NCI-H1694 treated with DMSO at 0.1 percent for 48 hours (cell line): ENCODE results near the gene KAZALD1.
A peak's percentile ranks its signal among the peaks of the same experiment; 100 is the strongest.

Experiments used
- DNase-seq: peaks from one replicate; lab custom pipeline; 2025; lab: John Stamatoyannopoulos, UW

The KAZALD1 gene

DNA sequence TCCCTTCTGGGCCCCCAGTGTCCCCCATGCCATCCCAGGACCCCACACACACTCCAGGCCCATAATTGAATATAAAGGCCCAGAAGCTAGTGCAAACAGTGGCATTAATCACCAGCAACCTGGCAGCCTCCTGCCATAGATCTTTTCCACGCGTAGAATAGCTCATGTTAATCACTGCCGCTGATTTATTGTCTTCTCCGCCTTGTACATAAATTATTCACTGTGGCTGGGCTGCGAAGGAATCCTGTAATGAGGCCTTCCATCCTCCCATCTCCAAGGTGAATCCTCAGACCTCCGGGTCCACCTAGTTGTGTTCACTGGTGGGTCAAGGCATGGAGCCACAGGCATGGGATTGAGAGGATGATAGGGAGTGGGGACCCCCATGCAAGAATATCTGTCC is 33.2 kb downstream of the KAZALD1 start:
- DNase-seq, result no peak

DNA sequence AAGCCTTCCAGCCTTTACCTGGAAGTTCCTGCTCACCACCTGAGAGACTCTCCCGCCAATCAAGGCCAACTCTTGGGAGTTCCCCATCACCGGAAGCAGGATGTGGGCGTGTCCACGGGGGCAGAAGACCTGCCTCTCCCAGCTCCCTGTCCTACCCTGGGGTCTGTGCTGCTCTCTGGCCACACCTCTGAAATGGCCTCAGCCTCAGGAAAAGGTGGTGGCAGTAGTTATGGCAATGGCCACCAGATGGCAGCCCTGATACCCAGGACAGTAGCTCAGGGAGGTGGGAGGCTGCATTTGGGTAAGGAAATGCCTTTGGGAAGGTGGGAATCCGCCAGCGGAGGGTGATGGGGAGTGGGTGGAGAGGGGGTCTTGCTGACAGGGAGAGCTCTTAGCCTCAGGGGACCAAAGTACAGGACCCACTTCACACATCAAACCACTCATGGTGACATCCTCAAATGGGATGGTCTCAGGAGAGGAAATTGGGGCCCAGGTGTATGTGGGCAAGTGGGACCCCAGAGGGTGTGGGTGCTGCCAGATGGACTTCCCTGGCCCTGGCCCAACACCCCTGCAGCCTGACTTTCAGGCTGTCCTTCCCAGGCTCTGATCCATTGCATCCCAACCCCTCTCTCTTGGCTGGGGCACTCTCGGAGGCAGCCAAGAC is 33.9 kb downstream of the KAZALD1 start:
- DNase-seq, result peak; percentile 65

DNA sequence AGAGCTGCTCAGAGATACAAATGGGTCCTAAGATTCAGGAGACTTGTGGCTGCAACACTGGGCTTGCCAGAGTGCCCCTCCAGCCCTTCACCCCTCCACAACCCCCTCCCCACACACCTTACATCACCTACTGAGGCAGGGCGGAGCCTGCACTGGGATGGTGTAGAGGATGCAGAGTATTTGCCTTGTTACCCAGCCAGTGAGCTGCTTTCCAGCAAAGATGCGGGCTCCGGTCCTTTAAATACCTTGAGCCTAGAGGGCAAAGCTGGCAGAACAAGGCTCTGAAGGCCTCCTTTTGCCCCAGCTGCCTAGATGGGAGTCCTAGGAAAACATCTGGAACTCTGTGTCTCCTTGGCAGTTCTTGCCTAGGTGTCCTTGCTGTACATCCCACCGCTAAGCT is 34.6 kb downstream of the KAZALD1 start:
- DNase-seq, result no peak

DNA sequence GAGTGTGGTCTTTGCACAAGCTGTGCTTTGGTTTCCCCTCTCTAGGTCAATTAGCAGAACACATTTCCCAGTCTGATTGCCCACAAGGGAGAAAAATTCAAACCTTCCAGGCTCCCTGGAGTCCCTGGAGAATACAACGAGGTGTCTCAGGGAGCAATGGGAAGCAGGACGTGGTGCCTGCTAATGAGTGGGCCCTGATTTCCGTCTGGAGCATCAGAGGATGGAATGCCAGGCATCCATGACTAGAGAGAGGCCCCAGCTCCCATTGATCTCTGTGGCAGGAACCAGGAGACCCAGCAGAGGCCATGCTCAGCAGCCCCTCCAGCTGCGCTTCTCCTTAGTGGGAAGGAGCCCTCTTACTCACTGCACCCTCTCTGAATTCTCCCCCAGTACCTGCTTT is 36.1 kb downstream of the KAZALD1 start:
- DNase-seq, result no peak

DNA sequence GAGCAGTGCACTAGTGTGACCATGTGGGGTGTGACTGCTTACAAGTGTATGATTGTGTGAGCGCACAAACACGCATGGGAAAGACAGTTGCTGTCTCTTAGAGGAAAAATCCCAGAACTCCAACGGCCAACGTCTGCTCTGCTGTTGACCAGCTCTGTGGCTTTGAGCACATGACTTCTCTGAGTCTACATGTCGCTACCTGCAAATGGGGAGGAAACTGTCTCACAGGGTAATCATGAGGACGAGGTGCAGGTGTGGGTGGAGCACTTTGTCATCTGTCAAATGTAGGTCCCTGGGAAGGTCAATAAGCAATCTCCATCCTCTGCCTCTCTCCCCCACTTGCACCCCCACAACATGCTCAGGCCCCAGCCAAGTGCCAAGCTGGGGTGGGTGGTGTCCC is 38.1 kb downstream of the KAZALD1 start:
- DNase-seq, result no peak

DNA sequence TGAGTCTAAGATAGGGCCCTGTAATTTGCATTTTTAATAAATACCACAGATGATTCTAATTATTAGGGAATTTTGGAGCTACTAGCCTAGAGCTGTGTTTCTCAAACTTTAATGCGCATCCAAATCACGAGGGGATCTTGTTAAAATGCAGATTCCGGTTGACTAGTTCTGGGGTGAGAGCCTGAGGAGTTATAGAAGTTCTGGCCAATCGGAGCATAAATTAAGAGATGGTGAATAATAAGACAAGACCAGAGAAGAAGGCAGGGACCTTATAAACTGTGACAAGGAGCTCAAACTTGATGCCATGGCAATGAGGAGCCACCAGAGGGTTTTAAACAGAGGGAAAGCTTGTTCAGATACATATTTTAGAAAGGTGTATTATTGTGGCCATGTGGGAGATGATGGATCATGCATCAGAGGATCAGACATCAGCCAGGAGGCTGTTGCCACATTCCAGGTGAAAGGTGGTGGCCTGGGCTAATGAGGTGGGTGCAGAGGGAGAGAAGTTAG is 39.6 kb downstream of the KAZALD1 start:
- no peak for DNase-seq

DNA sequence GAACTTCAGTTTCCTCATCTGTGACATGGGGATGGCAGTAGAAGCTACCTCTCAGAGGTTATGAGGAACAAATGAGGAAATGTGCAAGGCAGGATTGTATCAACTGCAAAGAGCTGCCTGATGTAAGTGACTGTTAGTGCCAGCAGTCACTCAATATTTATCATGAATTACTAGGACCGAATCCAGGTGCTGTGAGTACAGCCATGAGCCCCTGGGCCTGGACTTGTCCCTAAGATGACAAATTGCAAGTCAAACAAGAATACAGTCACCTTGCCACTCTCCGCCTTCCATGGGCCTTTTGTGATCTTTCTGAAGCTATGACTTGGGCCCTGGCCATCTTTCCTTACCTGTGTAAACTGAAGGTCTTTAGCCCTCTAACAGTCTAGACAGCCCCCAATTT is 41.6 kb downstream of the KAZALD1 start:
- DNase-seq, result no peak

DNA sequence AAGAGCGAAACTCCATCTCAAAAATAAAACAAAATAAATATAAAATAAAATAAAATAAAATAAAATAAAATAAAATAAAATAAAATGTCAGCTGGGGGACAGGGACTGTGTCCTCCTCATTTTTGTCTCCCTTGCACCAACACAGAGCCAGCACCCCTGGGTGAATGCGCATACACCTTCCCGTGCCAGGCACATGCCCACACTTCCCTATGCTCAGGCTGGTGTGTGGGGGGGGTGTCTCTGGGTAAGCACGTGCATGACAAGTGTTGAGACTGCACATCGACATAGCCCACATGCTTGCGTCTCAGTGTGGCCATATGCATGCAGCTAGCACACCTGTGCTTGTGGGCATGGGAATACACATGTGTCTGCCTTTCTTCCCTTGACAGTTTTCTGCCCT is 44.6 kb downstream of the KAZALD1 start:
- no peak for DNase-seq

DNA sequence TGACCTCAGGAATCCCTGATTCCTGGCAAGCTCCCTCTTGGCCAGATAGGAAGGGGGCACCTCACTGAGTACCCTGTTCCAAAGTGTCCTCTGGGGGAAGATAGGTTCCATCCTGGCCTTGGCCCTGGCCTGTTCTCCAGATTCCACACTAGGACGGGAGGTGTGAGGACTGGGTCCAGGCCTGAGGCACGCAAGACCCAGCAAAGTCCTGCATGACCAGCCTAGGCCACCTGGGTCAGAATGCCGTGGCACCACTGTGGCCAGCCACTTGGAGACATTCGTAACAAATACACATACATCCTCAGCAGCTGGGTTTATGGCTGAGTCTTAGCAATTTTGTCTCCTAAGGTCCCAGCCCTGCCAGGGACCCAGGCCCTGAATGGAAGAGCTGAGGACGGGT is 46.0 kb downstream of the KAZALD1 start:
- no peak for DNase-seq

DNA sequence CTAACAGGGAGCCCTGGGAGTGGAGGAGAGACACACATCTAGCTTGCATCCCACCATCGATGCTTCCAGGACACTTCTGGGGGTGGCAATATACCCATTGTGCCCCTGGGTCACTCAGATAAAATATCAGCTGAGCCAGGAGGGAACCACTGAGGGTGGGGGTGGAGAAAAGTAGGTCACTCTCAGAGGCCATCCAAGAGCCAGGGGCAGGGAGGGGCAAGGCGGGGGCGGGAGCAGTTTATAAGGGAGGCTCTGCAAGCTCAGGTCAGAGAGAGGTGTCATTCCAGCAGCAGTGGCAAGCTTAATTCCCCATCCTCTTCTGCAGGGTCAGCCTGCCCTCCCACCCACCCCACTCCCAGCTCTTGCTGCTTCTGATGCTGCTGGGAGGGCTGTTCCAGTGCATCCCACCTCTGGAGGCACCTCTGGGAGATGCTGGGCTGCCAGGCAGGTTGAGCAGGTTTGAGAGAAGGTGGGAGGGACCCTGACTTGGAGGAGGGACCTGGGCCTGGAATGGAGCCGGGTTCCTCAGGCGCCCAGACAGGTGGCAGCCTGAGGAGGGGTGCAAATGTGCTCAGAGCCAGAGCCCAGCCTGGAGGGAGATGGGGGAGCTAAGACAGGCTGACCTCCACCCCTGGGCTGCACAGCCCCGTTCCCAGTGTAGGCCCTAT is 49.2 kb downstream of the KAZALD1 start:
- no peak for DNase-seq

DNA sequence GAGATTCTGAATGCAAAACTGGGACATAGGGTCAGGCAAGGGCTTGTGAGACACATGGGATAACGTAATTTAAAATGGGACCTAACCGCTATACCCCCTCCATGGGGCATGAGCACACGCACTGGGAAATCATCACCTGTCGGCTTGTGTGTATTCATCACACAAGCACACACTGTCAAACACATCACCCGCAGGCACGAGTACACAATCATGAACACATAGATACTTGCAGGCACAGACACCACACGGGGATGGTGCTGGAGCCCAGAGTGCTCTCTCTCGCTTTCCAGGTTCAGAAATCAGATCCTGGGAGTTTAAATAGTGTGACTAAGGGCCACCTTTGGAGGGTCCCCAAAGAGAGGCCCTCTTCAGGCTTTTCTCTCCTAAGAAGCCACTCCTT is 49.8 kb downstream of the KAZALD1 start:
- no peak for DNase-seq

DNA sequence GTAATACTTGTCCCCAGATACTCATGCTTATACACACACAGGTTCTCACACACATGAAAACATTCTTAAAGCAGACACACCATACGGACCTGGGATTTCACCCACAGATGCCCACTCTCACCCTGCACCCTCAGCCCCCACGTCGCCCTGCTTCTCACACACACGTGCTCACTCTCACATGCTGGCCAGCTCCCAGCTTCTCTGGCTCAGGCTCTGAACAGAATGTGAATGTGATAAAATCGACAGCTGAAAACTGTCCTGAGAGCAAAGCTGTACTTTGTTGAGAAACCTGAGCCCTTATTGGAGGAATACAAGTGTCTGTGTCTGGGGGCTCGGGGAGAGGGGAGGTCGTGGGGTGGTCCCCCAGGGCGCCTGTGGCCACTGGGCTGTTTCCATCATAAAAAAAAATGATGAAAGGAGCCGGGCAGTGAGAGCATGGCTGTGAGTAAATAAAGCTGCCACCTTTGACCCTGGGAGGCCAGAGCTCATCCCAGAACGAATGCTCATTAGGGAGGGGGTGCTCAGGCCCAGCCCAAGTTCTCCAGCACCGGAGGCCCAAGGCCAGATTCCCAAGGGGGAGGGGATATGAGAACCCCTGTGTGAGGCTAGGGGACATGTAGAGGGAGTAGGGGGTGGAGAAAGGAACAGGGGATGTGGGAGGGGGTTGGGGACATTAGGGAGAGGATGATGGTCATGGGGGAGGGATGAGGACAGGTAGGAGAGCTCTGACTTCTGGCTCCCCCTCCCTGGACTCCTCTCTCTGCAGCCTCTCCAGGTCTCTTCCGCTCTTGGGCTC is 51.2 kb downstream of the KAZALD1 start:
- DNase-seq, result no peak

DNA sequence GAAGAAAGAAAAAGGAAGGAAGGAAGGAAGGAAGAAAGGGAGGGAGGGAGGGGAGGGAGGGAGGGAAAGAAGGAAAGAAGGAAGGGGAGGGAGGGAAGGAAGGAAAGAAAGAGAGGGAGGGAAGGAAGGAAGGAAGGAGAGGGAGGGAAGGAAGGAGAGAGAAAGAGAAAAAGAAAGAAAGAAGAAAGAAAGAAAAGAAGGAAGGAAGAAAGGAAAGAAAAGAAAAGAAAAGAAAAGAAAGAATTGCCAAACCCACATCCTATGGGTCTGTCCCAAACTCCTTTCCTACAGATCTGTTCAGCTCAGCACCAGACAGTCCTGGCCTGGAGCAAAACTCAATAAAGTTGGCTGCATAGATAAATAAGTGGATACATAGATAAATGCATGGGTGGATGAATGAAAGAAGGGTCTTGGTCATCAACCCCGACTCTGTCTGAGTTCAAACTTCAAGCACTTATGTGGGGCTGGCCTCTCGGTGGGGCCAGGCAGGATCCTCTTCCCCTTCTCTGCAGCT is 52.2 kb downstream of the KAZALD1 start:
- DNase-seq, result no peak

DNA sequence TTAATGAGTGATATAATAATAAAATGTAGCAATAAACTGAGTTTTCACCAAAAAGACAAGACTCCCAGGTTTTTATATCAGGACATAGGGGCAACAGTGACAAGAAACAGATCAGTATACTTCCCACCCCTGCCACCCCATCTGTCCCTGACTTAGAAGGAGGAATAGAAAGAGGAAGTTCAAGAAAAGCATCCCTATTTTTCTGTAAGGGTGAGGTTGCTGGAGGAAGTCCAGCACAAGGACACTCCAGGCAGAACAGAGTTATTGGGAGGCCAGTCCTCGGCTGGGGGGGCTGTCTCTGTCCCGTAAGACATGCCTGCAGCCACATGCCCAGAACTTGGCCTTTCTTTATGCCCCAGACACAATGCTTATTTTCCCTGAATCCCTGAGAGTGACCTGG is 52.9 kb downstream of the KAZALD1 start:
- no peak for DNase-seq
